HL-60 (cell line): ENCODE measurements around the gene BIRC6.

Experiments
- DNase-seq, 2 experiments: peaks; one replicate each; pipeline ENCODE4 v3.0.0-alpha.2; 2010 to 2020; ENCODE audit warnings: low read depth in 1 of 2, low spot score in 1 of 2
- H3K27ac ChIP-seq: fragments of 250-450 bp; sonication (Bioruptor Pico); replicated peaks from 2 replicates; pipeline ENCODE4 v1.5.1; 2020; ENCODE audit warnings: mild to moderate bottlenecking, moderate library complexity
- H3K27me3 ChIP-seq: fragments of 250-450 bp; sonication (Bioruptor Pico); 2 replicates; pipeline ENCODE4 v1.5.1; 2021; ENCODE audit warnings: mild to moderate bottlenecking, moderate library complexity; ENCODE audit not compliant: insufficient read depth, poor library complexity, severe bottlenecking
- H3K4me3 ChIP-seq: replicated peaks from 2 replicates; pipeline ENCODE4 v1.5.1; 2011; ENCODE audit warnings: mild to moderate bottlenecking, control low read depth, low read length; ENCODE audit not compliant: insufficient read depth
- GABPA ChIP-seq: IDR thresholded peaks from 2 replicates; pipeline ENCODE4 v1.6.1; 2012; ENCODE audit warnings: low read depth
- POLR2AphosphoS5 ChIP-seq: IDR thresholded peaks from 2 replicates; pipeline ENCODE4 v1.6.1; 2012; ENCODE audit warnings: low read depth
- SPI1 ChIP-seq: IDR thresholded peaks from 2 replicates; pipeline ENCODE4 v1.6.1; 2012; ENCODE audit warnings: low read depth, mild to moderate bottlenecking, borderline replicate concordance
- TF ChIP-seq, protein P1 (sequence below): IDR thresholded peaks from 2 replicates; pipeline ENCODE4 v1.6.1; 2012; ENCODE audit warnings: low read depth; ENCODE audit not compliant: insufficient replicate concordance
- TF ChIP-seq, protein P2 (sequence below): IDR thresholded peaks from one replicate; pipeline ENCODE4 v1.5.1; 2011; ENCODE audit warnings: low read length, control low read depth, inconsistent platforms; ENCODE audit not compliant: insufficient read depth

Gene BIRC6

DNA sequence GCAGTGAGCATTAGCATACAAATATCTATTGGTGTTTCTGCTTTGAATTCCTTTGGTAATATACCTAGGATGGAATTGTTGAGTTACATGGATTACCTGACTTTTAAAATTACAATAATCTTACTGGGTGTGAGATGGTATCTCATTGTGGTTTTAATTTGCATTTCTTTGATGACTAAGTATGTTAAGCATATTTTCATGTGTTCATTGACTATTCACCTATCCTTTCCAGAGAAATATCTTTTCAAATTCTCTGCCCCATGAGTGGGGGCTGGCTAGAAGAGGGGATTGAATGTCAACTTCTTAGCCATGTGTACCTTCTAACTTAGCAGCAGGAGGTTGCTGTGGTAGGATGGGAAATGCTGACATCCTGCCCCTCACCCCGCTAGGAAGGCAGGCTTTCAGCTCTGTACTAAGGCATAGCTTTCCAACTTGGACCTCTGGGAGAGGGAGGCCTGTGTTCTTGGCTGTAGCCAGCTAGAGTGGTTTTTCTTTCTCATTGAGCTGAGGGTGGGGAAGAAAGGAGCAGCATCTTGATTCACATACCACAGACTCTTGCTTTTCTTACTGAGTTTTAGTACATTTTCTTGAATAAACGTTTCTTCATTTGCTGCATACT, 207.7 kb downstream of the BIRC6 start:
- DNase-seq: no peak
- H3K27ac ChIP-seq: no peak overlapping the region
- no peaks in the 10 kb centered on the region for H3K27me3 ChIP-seq
- TF ChIP-seq POLR2AphosphoS5 (no peak), GABPA (no peak), SPI1 (no peak)
- TF ChIP-seq, protein P1, sequence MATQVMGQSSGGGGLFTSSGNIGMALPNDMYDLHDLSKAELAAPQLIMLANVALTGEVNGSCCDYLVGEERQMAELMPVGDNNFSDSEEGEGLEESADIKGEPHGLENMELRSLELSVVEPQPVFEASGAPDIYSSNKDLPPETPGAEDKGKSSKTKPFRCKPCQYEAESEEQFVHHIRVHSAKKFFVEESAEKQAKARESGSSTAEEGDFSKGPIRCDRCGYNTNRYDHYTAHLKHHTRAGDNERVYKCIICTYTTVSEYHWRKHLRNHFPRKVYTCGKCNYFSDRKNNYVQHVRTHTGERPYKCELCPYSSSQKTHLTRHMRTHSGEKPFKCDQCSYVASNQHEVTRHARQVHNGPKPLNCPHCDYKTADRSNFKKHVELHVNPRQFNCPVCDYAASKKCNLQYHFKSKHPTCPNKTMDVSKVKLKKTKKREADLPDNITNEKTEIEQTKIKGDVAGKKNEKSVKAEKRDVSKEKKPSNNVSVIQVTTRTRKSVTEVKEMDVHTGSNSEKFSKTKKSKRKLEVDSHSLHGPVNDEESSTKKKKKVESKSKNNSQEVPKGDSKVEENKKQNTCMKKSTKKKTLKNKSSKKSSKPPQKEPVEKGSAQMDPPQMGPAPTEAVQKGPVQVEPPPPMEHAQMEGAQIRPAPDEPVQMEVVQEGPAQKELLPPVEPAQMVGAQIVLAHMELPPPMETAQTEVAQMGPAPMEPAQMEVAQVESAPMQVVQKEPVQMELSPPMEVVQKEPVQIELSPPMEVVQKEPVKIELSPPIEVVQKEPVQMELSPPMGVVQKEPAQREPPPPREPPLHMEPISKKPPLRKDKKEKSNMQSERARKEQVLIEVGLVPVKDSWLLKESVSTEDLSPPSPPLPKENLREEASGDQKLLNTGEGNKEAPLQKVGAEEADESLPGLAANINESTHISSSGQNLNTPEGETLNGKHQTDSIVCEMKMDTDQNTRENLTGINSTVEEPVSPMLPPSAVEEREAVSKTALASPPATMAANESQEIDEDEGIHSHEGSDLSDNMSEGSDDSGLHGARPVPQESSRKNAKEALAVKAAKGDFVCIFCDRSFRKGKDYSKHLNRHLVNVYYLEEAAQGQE: no peak
- TF ChIP-seq, protein P2, sequence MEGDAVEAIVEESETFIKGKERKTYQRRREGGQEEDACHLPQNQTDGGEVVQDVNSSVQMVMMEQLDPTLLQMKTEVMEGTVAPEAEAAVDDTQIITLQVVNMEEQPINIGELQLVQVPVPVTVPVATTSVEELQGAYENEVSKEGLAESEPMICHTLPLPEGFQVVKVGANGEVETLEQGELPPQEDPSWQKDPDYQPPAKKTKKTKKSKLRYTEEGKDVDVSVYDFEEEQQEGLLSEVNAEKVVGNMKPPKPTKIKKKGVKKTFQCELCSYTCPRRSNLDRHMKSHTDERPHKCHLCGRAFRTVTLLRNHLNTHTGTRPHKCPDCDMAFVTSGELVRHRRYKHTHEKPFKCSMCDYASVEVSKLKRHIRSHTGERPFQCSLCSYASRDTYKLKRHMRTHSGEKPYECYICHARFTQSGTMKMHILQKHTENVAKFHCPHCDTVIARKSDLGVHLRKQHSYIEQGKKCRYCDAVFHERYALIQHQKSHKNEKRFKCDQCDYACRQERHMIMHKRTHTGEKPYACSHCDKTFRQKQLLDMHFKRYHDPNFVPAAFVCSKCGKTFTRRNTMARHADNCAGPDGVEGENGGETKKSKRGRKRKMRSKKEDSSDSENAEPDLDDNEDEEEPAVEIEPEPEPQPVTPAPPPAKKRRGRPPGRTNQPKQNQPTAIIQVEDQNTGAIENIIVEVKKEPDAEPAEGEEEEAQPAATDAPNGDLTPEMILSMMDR: no peak
- H3K4me3 ChIP-seq: no peak overlapping the region

DNA sequence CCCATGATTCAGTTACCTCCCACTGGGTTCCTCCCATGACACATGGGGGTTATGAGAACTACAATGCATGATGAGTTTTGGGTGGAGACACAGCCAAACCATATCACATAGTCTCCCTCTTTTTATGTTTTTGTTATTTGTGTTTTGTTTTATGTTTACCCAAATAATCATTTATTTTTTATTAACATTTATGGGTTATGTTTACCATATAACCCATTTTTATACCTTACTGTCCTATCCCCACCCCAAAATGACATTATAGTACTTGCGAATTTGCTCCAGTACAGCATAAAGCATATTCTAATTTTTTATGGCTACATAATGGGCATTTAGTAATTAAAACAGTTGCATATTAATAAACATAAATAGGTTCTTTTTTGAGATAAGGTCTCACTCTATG, 209.1 kb downstream of the BIRC6 start:
- DNase-seq: no peak
- Histone ChIP-seq H3K27ac (no peak overlapping the region), H3K27me3 (no peaks in the 10 kb centered on the region), H3K4me3 (no peak overlapping the region)
- TF ChIP-seq POLR2AphosphoS5: no peak
- TF ChIP-seq, protein P2: no peak
- TF ChIP-seq, protein P1: no peak
- no peak for TF ChIP-seq GABPA
- no peak for TF ChIP-seq SPI1

DNA sequence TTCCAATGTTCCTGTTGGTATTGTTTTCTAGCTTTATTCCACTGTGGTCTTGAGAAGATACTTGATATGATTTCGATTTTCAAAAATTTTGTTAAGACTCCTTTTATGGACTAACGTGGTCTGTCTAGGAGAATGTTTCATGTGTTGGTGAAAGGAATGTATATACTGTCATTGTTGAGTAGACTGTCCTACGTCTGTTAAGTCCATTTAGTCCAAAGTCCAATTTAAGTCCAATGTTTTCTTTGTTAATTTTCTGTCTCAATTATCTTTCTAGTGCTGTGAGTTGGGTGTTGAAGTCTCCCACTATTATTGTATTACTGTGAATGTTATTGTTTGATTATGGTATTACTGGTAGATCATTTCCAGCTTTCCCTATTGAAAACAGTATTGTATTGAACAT, 215.2 kb downstream of the BIRC6 start:
- Histone ChIP-seq H3K4me3 (no peak overlapping the region), H3K27me3 (no peaks in the 10 kb centered on the region), H3K27ac (peak overlapping the region; percentile 58)
- no peak for DNase-seq
- TF ChIP-seq, protein P1: no peak
- TF ChIP-seq, protein P2: no peak
- TF ChIP-seq SPI1: no peak
- TF ChIP-seq GABPA: no peak
- TF ChIP-seq POLR2AphosphoS5: no peak
